Bronchial epithelial cell (primary cell): ENCODE results near the gene ANKS1B. TPM values are rescaled to one million over a fixed set of nuclear protein-coding genes. Genes with fewer than 3 reads are reported as not detected.
"Not testable (repeated sequence)": the region's sequence is repeated elsewhere in the genome, so short reads cannot be mapped to it uniquely, and the experiment has no call there.

ENCODE experiments used
- DNase-seq: peaks from one replicate; pipeline ENCODE4 v3.0.0-alpha.2; 2010; ENCODE audit warnings: low read depth
- FAIRE-seq: peaks from 2 replicates; lab custom pipeline; 2011; peaks lifted over from hg19 to GRCh38; lab: Jason Lieb, UNC
- H3K27me3 ChIP-seq: 2 replicates; pipeline ENCODE4 v1.5.1; 2011; ENCODE audit warnings: low read length; ENCODE audit not compliant: control insufficient read depth, insufficient read depth
- H3K36me3 ChIP-seq: 2 replicates; pipeline ENCODE4 v1.5.1; 2011; ENCODE audit warnings: low read length; ENCODE audit not compliant: control insufficient read depth, insufficient read depth
- H3K4me3 ChIP-seq: 2 replicates; pipeline ENCODE4 v1.5.1; 2011; ENCODE audit warnings: mild to moderate bottlenecking, low read depth, low read length, control low read depth
- CTCF ChIP-seq: IDR thresholded peaks from 2 replicates; pipeline ENCODE4 v1.5.1; 2011; ENCODE audit warnings: mild to moderate bottlenecking, moderate library complexity, low read length, control low read depth, inconsistent platforms; ENCODE audit not compliant: insufficient read depth, severe bottlenecking
- total RNA-seq: library from RNA; depleted of rRNA; stranded (reverse); fragments of >200 nt; gene quantifications from 2 replicates; pipeline ENCODE4 v1.2.1, GENCODE V29; 2014

Gene ANKS1B
- total RNA-seq, 1 donor from 2014 or later = 0.26 TPM

- TF ChIP-seq CTCF = no peak
- H3K4me3 ChIP-seq = no peak overlapping the region
- no peaks in the 10 kb centered on the region for H3K27me3 ChIP-seq
- no peaks in the 10 kb centered on the region for H3K36me3 ChIP-seq
- FAIRE-seq (no peak), DNase-seq (peak; percentile 2)
These were observed 1138.8 kb downstream of the ANKS1B start for GRCh38 chr12:98845957-98846356.

GRCh38 chr12:98840325-98840724 lies 1144.4 kb downstream of the ANKS1B start:
- H3K36me3 ChIP-seq = no peaks in the 10 kb centered on the region
- FAIRE-seq (no peak), DNase-seq (no peak)
- no peaks in the 10 kb centered on the region for H3K27me3 ChIP-seq
- no peak overlapping the region for H3K4me3 ChIP-seq
- TF ChIP-seq CTCF = no peak

- Histone ChIP-seq H3K27me3 (no peaks in the 10 kb centered on the region), H3K4me3 (no peak overlapping the region), H3K36me3 (no peaks in the 10 kb centered on the region)
- DNase-seq (no peak), FAIRE-seq (no peak)
- no peak for TF ChIP-seq CTCF
These were observed 1146.5 kb downstream of the ANKS1B start for GRCh38 chr12:98838231-98838647.

- peak; percentile 48 for DNase-seq
- not testable (repeated sequence) for H3K4me3 ChIP-seq, H3K36me3 ChIP-seq, H3K27me3 ChIP-seq, FAIRE-seq
These were observed 1147.5 kb downstream of the ANKS1B start for GRCh38 chr12:98837134-98837752.

- no peaks in the 10 kb centered on the region for H3K27me3 ChIP-seq
- FAIRE-seq = no peak
These were observed 1154.1 kb downstream of the ANKS1B start for GRCh38 chr12:98830657-98831056.

More at GRCh38 chr12:98830657-98831056, 1154.1 kb downstream of the ANKS1B start:
- DNase-seq = no peak
- no peak overlapping the region for H3K4me3 ChIP-seq
- H3K36me3 ChIP-seq = no peaks in the 10 kb centered on the region
- no peak for TF ChIP-seq CTCF
